Measurements from ENCODE around the gene PITPNB. TPM values are rescaled to one million over a fixed set of nuclear protein-coding genes. Genes with fewer than 3 reads are reported as not detected.

Gene PITPNB
- total RNA-seq, 4 donors from 2014 or later: 49.2 to 95.0 (median 75.6) TPM

GRCh38 chr22:27937453-27937852, 18.4 kb upstream of the PITPNB start:
- no peak for DNase-seq (ENCODE audit: low spot score)
- ATAC-seq (ENCODE audit: low FRiP score): no peak
- TF ChIP-seq, protein P1, sequence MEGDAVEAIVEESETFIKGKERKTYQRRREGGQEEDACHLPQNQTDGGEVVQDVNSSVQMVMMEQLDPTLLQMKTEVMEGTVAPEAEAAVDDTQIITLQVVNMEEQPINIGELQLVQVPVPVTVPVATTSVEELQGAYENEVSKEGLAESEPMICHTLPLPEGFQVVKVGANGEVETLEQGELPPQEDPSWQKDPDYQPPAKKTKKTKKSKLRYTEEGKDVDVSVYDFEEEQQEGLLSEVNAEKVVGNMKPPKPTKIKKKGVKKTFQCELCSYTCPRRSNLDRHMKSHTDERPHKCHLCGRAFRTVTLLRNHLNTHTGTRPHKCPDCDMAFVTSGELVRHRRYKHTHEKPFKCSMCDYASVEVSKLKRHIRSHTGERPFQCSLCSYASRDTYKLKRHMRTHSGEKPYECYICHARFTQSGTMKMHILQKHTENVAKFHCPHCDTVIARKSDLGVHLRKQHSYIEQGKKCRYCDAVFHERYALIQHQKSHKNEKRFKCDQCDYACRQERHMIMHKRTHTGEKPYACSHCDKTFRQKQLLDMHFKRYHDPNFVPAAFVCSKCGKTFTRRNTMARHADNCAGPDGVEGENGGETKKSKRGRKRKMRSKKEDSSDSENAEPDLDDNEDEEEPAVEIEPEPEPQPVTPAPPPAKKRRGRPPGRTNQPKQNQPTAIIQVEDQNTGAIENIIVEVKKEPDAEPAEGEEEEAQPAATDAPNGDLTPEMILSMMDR (IDR thresholded peaks at IDR 0.05): no peak

DNA sequence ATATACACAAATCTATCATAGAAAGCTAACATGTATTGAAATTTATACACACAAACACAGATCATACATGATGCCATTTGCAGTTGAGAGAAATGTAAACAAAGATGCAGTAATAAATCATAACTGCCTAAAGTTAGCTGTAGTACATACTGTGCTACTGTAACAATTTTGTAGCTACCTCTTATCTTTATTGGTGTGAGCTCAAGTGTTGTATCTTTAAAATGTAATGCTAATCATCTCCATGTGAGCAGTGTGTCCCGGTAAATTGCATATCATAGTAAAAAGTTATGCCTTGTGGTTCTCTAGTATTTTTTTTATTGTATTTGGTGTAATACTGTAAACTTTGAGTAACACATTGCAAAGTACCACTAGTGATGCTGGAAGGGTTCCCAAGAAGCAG, 16.8 kb upstream of the PITPNB start:
- DNase-seq (ENCODE audit: low spot score): no peak
- TF ChIP-seq, protein P1 (IDR thresholded peaks at IDR 0.05): no peak
- ATAC-seq (ENCODE audit: low FRiP score): no peak

- no peak for DNase-seq (ENCODE audit: low spot score)
- no peak for ATAC-seq (ENCODE audit: low FRiP score)
- TF ChIP-seq, protein P1 (IDR thresholded peaks at IDR 0.05): no peak
Observed at GRCh38 chr22:27934069-27934468, 15.0 kb upstream of the PITPNB start.

- TF ChIP-seq, protein P1 (IDR thresholded peaks at IDR 0.05): no peak
- DNase-seq (ENCODE audit: low spot score) (no peak), ATAC-seq (ENCODE audit: low FRiP score) (no peak)
Observed at GRCh38 chr22:27933186-27933983, 14.3 kb upstream of the PITPNB start.

- DNase-seq (ENCODE audit: low spot score) (no peak), ATAC-seq (ENCODE audit: low FRiP score) (no peak)
- TF ChIP-seq, protein P1 (IDR thresholded peaks at IDR 0.05): no peak
Observed at GRCh38 chr22:27930331-27931060, 11.4 kb upstream of the PITPNB start.

GRCh38 chr22:27927608-27928007, 8.6 kb upstream of the PITPNB start:
- TF ChIP-seq, protein P1 (IDR thresholded peaks at IDR 0.05): no peak
- DNase-seq (ENCODE audit: low spot score) (no peak), ATAC-seq (ENCODE audit: low FRiP score) (no peak)

Data from omental fat pad (tissue), 4 donors.